ENCODE data around the gene SRSF3.
A peak's percentile ranks its signal among the peaks of the same experiment; 100 is the strongest.

SRSF3 gene

GRCh38 chr6:36622901-36623546 lies 28.9 kb downstream of the SRSF3 start:
- no peak for DNase-seq (ENCODE audit: low read depth in 1 of 2, low spot score in 1 of 2)

GRCh38 chr6:36623547-36624459 lies 29.6 kb downstream of the SRSF3 start:
- peak; percentile 58 to 62 for DNase-seq (ENCODE audit: low read depth in 1 of 2, low spot score in 1 of 2)

GRCh38 chr6:36624461-36625157 lies 30.4 kb downstream of the SRSF3 start:
- DNase-seq (ENCODE audit: low read depth in 1 of 2, low spot score in 1 of 2) = no peak

GRCh38 chr6:36625158-36625919 lies 31.2 kb downstream of the SRSF3 start:
- no peak for DNase-seq (ENCODE audit: low read depth in 1 of 2, low spot score in 1 of 2)

GRCh38 chr6:36626636-36627035 lies 32.5 kb downstream of the SRSF3 start:
- DNase-seq (ENCODE audit: low read depth in 1 of 2, low spot score in 1 of 2) = no peak

- no peak for DNase-seq (ENCODE audit: low read depth in 1 of 2, low spot score in 1 of 2)
Observed at GRCh38 chr6:36627141-36627540, 33.0 kb downstream of the SRSF3 start.

- DNase-seq (ENCODE audit: low read depth in 1 of 2, low spot score in 1 of 2) = no peak
Observed at GRCh38 chr6:36627801-36628246, 33.7 kb downstream of the SRSF3 start.

- no peak for DNase-seq (ENCODE audit: low read depth in 1 of 2, low spot score in 1 of 2)
Observed at GRCh38 chr6:36629784-36630183, 35.6 kb downstream of the SRSF3 start.

GRCh38 chr6:36631326-36632011 lies 37.3 kb downstream of the SRSF3 start:
- no peak for DNase-seq (ENCODE audit: low read depth in 1 of 2, low spot score in 1 of 2)

GRCh38 chr6:36633370-36633769 lies 39.2 kb downstream of the SRSF3 start:
- DNase-seq (ENCODE audit: low read depth in 1 of 2, low spot score in 1 of 2) = no peak

- no peak for DNase-seq (ENCODE audit: low read depth in 1 of 2, low spot score in 1 of 2)
Observed at GRCh38 chr6:36633915-36634314, 39.8 kb downstream of the SRSF3 start.

GRCh38 chr6:36634317-36635108 lies 40.4 kb downstream of the SRSF3 start:
- no peak for DNase-seq (ENCODE audit: low read depth in 1 of 2, low spot score in 1 of 2)

GRCh38 chr6:36636283-36636682 lies 42.1 kb downstream of the SRSF3 start:
- DNase-seq (ENCODE audit: low read depth in 1 of 2, low spot score in 1 of 2) = no peak

GRCh38 chr6:36636687-36637418 lies 42.7 kb downstream of the SRSF3 start:
- no peak for DNase-seq (ENCODE audit: low read depth in 1 of 2, low spot score in 1 of 2)

GRCh38 chr6:36638579-36638978 lies 44.4 kb downstream of the SRSF3 start:
- DNase-seq (ENCODE audit: low read depth in 1 of 2, low spot score in 1 of 2) = no peak

GRCh38 chr6:36639171-36639808 lies 45.1 kb downstream of the SRSF3 start:
- no peak for DNase-seq (ENCODE audit: low read depth in 1 of 2, low spot score in 1 of 2)

GRCh38 chr6:36641543-36641942 lies 47.4 kb downstream of the SRSF3 start:
- no peak for DNase-seq (ENCODE audit: low read depth in 1 of 2, low spot score in 1 of 2)
